Muscle layer of colon (tissue), 2 donors: ENCODE data around the gene PPIL3.
"Not testable (repeated sequence)": the region's sequence is repeated elsewhere in the genome, so short reads cannot be mapped to it uniquely, and the experiment has no call there.

ENCODE experiments used
- H3K27ac ChIP-seq: one replicate; pipeline ENCODE4 v1.7.0; 2013; ENCODE audit warnings: low read depth, mild to moderate bottlenecking, low read length, moderate library complexity
- H3K27me3 ChIP-seq, 2 donors: one replicate each; pipeline ENCODE4 v1.7.0; 2013; ENCODE audit warnings: low read length in 2 of 2, mild to moderate bottlenecking in 2 of 2; ENCODE audit not compliant: insufficient read depth in 2 of 2, control insufficient read depth in 1 of 2
- H3K36me3 ChIP-seq: one replicate; pipeline ENCODE4 v1.7.0; 2013; ENCODE audit warnings: mild to moderate bottlenecking, low read length; ENCODE audit not compliant: insufficient read depth
- H3K4me1 ChIP-seq: one replicate; pipeline ENCODE4 v1.7.0; 2013; ENCODE audit warnings: mild to moderate bottlenecking, low read length; ENCODE audit not compliant: insufficient read depth
- H3K4me3 ChIP-seq, 2 donors: one replicate each; pipeline ENCODE4 v1.7.0; 2013; ENCODE audit warnings: low read length in 2 of 2, low read depth in 1 of 2, mild to moderate bottlenecking in 1 of 2, moderate library complexity in 1 of 2
- H3K9ac ChIP-seq: one replicate; pipeline ENCODE4 v1.7.0; 2013; ENCODE audit warnings: low read length
- H3K9me3 ChIP-seq: one replicate; pipeline ENCODE4 v1.7.0; 2013; ENCODE audit warnings: mild to moderate bottlenecking, low read length
- donor health status: abdominal sarcoma.
- donor health status: Adenocarcinoma of cecum.

The PPIL3 gene

DNA sequence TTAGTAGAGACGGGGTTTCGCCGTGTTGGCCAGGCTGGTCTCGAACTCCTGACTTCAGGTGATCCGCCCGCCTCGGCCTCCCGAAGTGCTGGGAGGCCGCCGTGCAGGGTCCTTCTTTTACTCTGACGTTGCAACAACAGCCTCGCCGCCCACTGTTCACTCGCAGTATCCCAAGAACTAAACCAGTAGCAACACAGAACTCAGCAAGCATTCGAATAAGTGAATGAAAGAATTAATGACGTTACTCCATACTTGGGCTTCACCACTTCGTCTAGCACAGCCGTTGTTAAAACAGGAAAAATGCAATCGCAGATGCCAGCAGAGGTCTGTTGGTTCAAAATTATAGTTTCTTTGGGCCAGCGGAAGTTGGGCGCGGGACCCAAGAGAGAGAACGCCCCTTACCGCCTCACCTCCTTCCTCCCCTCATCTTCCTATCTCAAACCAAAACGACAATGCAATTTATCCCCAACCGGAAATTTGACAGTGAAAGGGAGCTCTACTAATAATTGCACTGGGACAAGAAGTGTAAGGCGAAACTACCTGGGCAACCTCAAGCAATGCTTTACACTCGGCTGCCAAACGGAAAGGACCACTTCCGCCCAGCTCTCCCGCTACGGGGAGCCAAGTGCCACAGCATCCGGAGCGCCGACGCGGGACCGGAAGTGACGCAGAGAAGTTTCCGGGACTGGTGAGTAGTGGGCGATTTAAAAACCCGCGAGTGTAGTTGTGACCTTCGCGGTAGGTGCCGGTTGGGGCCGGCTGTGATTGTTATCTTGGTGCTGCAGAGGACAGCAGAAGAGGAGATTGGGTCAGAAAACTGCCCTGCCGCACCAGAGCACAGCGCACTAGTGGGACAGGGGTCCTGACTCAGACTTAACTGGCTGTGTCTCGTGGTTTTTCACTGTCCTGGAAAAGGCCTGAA is at the start of gene PPIL3, which contains the start of gene NIF3L1:
TSS of gene PPIL3 (minus strand) at position 374 of the 922 bp plus-strand sequence. CDS start 1,462 bp downstream, outside the sequence.
TSS of gene NIF3L1 (plus strand) at position 668 of the 922 bp plus-strand sequence. CDS start 2,573 bp downstream, outside the sequence.
- Histone ChIP-seq H3K27ac (peak within 1 kb of the TSS; percentile 90), H3K4me3 (peak within 1 kb of the TSS; percentile 49 to 87), H3K36me3 (no peaks in the 10 kb centered on the region), H3K9me3 (no peaks in the 10 kb centered on the region), H3K27me3 (no peaks in the 10 kb centered on the region), H3K4me1 (peaks cover 19% of the 10 kb centered on the region), H3K9ac (peak within 1 kb of the TSS; percentile 81)

DNA sequence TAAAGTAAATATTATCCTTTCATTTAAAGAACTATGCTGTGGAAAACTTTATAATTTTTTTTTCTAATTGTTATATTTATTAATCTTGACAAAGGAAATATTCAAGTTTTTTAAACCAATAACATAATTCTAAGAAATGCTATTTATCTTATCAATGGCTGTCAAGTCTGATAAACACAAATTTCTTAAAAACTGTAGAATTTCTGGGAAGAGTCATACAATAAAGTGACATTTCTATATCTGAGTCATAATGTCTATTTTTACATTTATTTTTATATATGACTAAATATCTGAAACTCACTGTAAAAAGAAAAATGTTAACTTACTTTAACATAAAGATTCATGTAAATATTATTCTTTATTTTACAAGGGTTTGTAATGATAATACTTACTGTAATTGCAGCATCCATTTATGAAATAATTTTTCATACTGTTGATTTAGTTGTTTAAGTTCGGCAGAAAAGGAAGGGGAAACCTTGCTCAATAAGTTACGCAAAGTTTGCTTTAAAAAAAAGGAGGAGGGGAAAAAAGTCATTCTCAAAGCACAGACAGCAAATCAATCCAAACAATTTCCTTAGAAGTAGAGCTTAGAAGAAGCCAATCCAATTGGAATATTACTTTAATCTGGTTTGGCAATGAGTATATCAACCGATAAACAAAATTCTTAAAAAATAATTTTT is 42.2 kb upstream of the PPIL3 start:
- H3K4me3 ChIP-seq = no peak overlapping the region
- H3K36me3 ChIP-seq = peaks cover 32% of the 10 kb centered on the region
- H3K4me1 ChIP-seq = no peaks in the 10 kb centered on the region
- no peak overlapping the region for H3K27ac ChIP-seq
- no peaks in the 10 kb centered on the region for H3K9me3 ChIP-seq
- H3K27me3 ChIP-seq = no peaks in the 10 kb centered on the region
- H3K9ac ChIP-seq = no peak overlapping the region

DNA sequence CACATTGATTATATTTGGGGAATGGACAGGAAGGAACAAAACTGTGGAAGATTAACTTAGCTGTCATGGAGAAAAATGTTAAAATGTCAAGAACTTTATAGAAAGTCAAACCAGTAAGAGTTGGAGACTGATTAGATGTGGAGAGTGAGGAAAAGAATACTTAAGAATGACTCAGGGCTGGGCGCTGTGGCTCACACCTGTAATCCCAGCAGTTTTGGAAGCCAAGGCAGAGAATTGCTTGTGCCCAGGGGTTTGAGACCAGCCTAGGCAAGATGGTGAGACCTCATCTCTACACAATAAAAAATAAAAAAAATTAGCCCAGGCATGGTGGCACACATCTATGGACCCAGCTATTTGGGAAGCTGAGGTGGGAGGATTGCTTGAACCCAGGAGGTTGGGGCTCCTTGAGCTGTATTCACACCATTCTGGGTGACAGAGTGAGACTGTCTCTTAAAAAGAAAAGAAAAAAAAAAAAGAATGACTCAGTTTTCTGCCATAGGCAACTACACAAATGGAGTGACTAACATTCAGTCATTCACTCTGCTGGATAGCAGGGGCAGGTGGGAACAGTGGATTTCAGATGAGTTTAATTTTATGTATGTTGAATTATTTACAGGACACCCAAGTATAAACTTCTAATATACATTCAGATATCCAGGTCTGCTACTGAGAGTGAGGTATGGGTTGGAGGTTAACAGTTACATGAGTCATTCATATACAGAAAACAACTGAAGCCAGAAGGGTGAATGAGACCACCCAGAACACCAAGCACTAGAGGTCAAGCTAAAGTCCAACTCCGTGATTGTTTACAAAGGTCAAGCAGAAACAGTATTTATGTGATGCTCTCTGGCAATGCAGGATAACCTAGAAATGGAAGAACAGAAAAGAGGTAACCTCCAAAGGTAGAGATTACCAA is 40.7 kb upstream of the PPIL3 start:
- no peak overlapping the region for H3K27ac ChIP-seq
- no peaks in the 10 kb centered on the region for H3K27me3 ChIP-seq
- no peak overlapping the region for H3K9ac ChIP-seq
- no peaks in the 10 kb centered on the region for H3K4me1 ChIP-seq
- H3K4me3 ChIP-seq = no peak overlapping the region
- no peaks in the 10 kb centered on the region for H3K9me3 ChIP-seq
- H3K36me3 ChIP-seq = peaks cover 22% of the 10 kb centered on the region

DNA sequence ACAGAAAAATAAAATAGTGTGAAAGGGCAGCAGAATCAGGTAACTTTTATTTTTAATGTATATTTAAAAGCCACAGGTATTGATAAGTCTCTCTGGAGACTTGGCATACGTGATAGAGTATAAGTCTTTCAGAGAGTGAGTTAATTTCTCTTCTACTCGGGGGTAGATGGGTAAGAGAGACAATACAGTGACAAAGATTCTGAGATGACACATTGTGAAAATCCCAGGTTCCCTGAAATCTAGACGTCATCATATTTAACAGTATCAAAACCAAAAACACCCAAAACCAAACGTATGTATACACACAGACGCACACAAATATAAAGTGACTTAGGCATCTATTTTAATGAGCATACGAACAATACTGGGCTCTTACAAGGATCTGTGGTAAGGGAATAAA is 33.6 kb upstream of the PPIL3 start:
- H3K4me1 ChIP-seq = no peaks in the 10 kb centered on the region
- no peak overlapping the region for H3K27ac ChIP-seq
- no peak overlapping the region for H3K4me3 ChIP-seq
- no peak overlapping the region for H3K9ac ChIP-seq
- no peaks in the 10 kb centered on the region for H3K27me3 ChIP-seq
- H3K36me3 ChIP-seq = peaks cover 30% of the 10 kb centered on the region
- H3K9me3 ChIP-seq = no peaks in the 10 kb centered on the region

- Histone ChIP-seq H3K4me3 (no peak overlapping the region), H3K27me3 (no peaks in the 10 kb centered on the region), H3K27ac (no peak overlapping the region), H3K36me3 (peaks cover 43% of the 10 kb centered on the region), H3K4me1 (no peaks in the 10 kb centered on the region), H3K9ac (no peak overlapping the region), H3K9me3 (no peaks in the 10 kb centered on the region)
Measured at GRCh38 chr2:200913654-200914053, 24.8 kb upstream of the PPIL3 start.

DNA sequence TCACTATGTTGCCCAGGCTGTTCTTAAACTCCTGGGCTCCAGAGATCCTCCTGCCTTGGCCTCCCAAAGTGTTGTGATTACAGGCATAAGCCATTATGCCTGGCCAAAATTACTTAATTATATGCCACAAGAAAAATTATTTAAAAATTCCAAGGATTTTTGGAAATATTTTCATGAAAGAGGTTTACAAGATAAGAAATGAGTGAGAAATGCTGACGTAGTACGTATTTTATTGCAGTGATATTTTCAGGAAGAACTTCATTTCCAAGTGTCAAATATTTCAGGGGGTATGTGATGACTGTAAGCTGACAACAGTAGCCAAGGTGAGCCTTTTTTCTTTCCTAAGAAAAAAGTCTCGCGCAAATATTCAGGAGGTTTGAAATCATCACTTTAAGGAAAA is 21.1 kb upstream of the PPIL3 start:
- H3K27me3 ChIP-seq = no peaks in the 10 kb centered on the region
- no peak overlapping the region for H3K4me3 ChIP-seq
- H3K4me1 ChIP-seq = no peaks in the 10 kb centered on the region
- H3K36me3 ChIP-seq = peaks cover 35% of the 10 kb centered on the region
- H3K9ac ChIP-seq = no peak overlapping the region
- H3K27ac ChIP-seq = no peak overlapping the region
- H3K9me3 ChIP-seq = no peaks in the 10 kb centered on the region

DNA sequence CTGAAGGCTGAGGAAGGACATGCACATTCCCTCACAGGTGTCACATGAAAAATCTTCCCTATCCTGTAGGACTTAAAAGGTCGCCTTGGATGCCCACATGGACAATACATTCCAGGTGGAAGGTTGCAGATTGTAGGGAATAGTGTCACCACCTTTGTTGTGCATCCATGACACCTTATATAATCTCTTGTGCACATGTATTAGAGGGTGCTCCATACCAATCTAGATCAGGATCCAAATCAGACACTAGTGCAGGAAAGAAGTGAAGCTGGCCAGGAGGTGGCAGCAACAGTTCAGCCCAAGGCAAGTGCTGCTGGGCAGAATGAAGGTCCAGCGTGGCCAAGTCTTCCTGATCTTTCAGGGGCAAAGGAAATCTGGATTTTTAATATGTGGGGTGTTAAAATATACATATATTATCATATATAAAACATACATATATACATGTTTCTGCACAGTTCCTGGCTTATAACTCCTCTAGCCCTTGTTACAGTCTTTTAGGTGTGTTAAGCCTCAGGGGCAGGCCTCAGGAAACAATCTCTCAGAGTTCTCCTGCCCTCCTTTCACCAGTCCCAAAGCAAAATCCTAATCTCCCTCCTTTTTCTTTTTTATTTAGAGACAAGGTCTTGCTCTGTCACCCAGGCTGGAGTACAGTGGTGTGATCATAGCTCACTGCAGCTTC is 16.9 kb upstream of the PPIL3 start:
- Histone ChIP-seq H3K36me3 (peaks cover 33% of the 10 kb centered on the region), H3K4me1 (no peaks in the 10 kb centered on the region), H3K27me3 (no peaks in the 10 kb centered on the region), H3K9ac (no peak overlapping the region), H3K4me3 (no peak overlapping the region), H3K27ac (no peak overlapping the region), H3K9me3 (no peaks in the 10 kb centered on the region)

- Histone ChIP-seq H3K36me3 (peaks cover 63% of the 10 kb centered on the region), H3K9me3 (no peaks in the 10 kb centered on the region), H3K27me3 (no peaks in the 10 kb centered on the region), H3K4me3 (no peak overlapping the region), H3K4me1 (no peaks in the 10 kb centered on the region), H3K9ac (no peak overlapping the region), H3K27ac (no peak overlapping the region)
Measured at GRCh38 chr2:200901459-200902072, 12.7 kb upstream of the PPIL3 start.

- H3K4me3 ChIP-seq = no peak overlapping the region
- H3K9me3 ChIP-seq = no peaks in the 10 kb centered on the region
- H3K9ac ChIP-seq = no peak overlapping the region
- H3K27ac ChIP-seq = no peak overlapping the region
- no peaks in the 10 kb centered on the region for H3K27me3 ChIP-seq
- no peaks in the 10 kb centered on the region for H3K4me1 ChIP-seq
- peaks cover 69% of the 10 kb centered on the region for H3K36me3 ChIP-seq
Measured at GRCh38 chr2:200899482-200899881, 10.6 kb upstream of the PPIL3 start.

DNA sequence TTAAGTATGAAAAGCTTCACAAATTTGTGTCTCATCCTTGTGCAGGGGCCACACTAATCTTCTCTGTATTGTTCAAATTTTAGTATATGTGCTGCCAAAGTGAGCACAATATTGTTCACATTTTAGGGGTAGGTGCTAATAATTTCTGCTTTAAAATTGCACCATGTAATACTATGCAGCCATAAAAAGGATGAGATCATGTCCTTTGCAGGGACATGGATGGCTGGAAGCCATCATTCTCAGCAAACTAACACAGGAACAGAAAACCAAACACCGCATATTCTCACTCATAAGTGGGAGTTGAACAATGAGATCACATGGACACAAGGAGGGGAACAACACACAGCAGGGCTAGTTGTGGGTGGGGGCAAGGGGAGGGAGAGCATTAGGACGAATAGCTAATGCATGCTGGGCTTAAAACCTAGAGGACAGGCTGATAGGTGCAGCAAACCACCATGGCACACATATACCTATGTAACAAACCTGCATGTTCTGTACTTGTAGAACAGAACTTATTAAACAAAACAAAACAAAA is 7.1 kb downstream of the PPIL3 start:
- H3K4me1 ChIP-seq = not testable (repeated sequence)

More for the DNA sequence above, 7.1 kb downstream of the PPIL3 start:
- not testable (repeated sequence) for H3K27me3 ChIP-seq, H3K9me3 ChIP-seq, H3K4me3 ChIP-seq, H3K9ac ChIP-seq, H3K27ac ChIP-seq
- H3K36me3 ChIP-seq = peaks cover 33% of the 10 kb centered on the region
